Osteocyte (in vitro differentiated cells): ENCODE measurements around the gene PBX3. TPM values are rescaled to one million over a fixed set of nuclear protein-coding genes. Genes with fewer than 3 reads are reported as not detected.

Source experiments
- DNase-seq: peaks from one replicate; pipeline ENCODE4 v3.0.0; 2021; ENCODE audit warnings: mixed read lengths; ENCODE audit not compliant: unreplicated experiment; ENCODE audit errors: extremely low spot score
- H3K27ac Mint-ChIP-seq: one replicate; pipeline ENCODE4 v1.8.0; 2021; ENCODE audit warnings: mild to moderate bottlenecking, mixed read lengths; ENCODE audit not compliant: unreplicated experiment
- H3K27me3 Mint-ChIP-seq: one replicate; pipeline ENCODE4 v1.8.0; 2021; ENCODE audit warnings: mixed read lengths; ENCODE audit not compliant: unreplicated experiment
- H3K36me3 Mint-ChIP-seq: one replicate; pipeline ENCODE4 v1.8.0; 2021; ENCODE audit warnings: mixed read lengths; ENCODE audit not compliant: unreplicated experiment
- H3K4me1 Mint-ChIP-seq: one replicate; pipeline ENCODE4 v1.8.0; 2021; ENCODE audit warnings: mixed read lengths; ENCODE audit not compliant: unreplicated experiment
- H3K4me3 Mint-ChIP-seq: one replicate; pipeline ENCODE4 v1.8.0; 2021; ENCODE audit warnings: mild to moderate bottlenecking, moderate library complexity, mixed read lengths; ENCODE audit not compliant: unreplicated experiment
- H3K9me3 Mint-ChIP-seq: one replicate; pipeline ENCODE4 v1.8.0; 2021; ENCODE audit warnings: mixed read lengths; ENCODE audit not compliant: unreplicated experiment
- CTCF ChIP-seq: fragments of 200-600 bp; sonication (generic); IDR thresholded peaks from 2 replicates; pipeline ENCODE4 v1.5.0; 2021; ENCODE audit warnings: antibody characterized with exemption, mild to moderate bottlenecking, moderate library complexity
- total RNA-seq: library from RNA; stranded (reverse); gene quantifications from 2 replicates; pipeline ENCODE4 v1.2.1, GENCODE V29; 2021

PBX3 gene
- total RNA-seq, 1 donor from 2014 or later: 16.0 TPM

- DNase-seq: no peak
- Mint-ChIP-seq H3K4me3 (no peak overlapping the region), H3K36me3 (peaks cover 15% of the 10 kb centered on the region), H3K27ac (no peak overlapping the region), H3K9me3 (no peaks in the 10 kb centered on the region), H3K27me3 (no peaks in the 10 kb centered on the region), H3K4me1 (no peaks in the 10 kb centered on the region)
- TF ChIP-seq CTCF: no peak
These were observed 212.9 kb downstream of the PBX3 start for GRCh38 chr9:125959951-125960619.

- Mint-ChIP-seq H3K4me1 (no peaks in the 10 kb centered on the region), H3K27me3 (no peaks in the 10 kb centered on the region), H3K36me3 (peaks cover 16% of the 10 kb centered on the region), H3K9me3 (no peaks in the 10 kb centered on the region), H3K4me3 (no peak overlapping the region), H3K27ac (no peak overlapping the region)
- TF ChIP-seq CTCF: no peak
- DNase-seq: no peak
These were observed 213.5 kb downstream of the PBX3 start for GRCh38 chr9:125960626-125961025.

GRCh38 chr9:125961072-125961471, 213.9 kb downstream of the PBX3 start:
- H3K27me3 Mint-ChIP-seq: no peaks in the 10 kb centered on the region
- peaks cover 19% of the 10 kb centered on the region for H3K36me3 Mint-ChIP-seq
- no peaks in the 10 kb centered on the region for H3K9me3 Mint-ChIP-seq
- H3K4me1 Mint-ChIP-seq: no peaks in the 10 kb centered on the region
- H3K4me3 Mint-ChIP-seq: no peak overlapping the region
- TF ChIP-seq CTCF: no peak
- H3K27ac Mint-ChIP-seq: no peak overlapping the region
- DNase-seq: no peak

GRCh38 chr9:125963932-125964331, 216.8 kb downstream of the PBX3 start:
- Mint-ChIP-seq H3K4me1 (no peaks in the 10 kb centered on the region), H3K36me3 (peaks cover 28% of the 10 kb centered on the region), H3K4me3 (no peak overlapping the region), H3K9me3 (no peaks in the 10 kb centered on the region), H3K27me3 (no peaks in the 10 kb centered on the region), H3K27ac (no peak overlapping the region)
- no peak for TF ChIP-seq CTCF
- no peak for DNase-seq

GRCh38 chr9:125964702-125965225, 217.6 kb downstream of the PBX3 start:
- Mint-ChIP-seq H3K36me3 (peaks cover 28% of the 10 kb centered on the region), H3K9me3 (no peaks in the 10 kb centered on the region), H3K27me3 (no peaks in the 10 kb centered on the region), H3K4me1 (no peaks in the 10 kb centered on the region), H3K27ac (no peak overlapping the region), H3K4me3 (no peak overlapping the region)
- DNase-seq: peak; percentile 59
- no peak for TF ChIP-seq CTCF
